ENCODE data around the gene DPP6.
A peak's percentile ranks its signal among the peaks of the same experiment; 100 is the strongest.

Gene DPP6

DNA sequence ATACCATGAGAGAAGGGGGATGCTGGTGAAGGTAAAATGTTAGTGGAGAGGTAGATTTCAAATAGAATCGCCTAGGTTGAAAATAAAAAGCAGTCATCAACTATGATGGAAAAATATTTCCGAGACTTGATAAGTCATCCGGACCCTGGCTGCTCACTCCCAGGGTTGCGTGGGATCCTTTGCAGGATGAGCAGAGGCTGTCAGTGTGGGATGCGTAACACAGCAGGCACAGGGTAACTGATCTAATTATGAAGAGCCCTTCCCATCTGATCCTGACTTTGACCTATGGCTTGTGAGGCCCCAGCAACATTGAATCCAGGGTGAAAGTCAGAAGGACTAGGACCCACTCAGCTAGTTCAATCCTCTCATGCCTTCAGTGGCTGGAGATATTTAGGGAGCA is 236.9 kb downstream of the DPP6 start:
- no peaks in the 10 kb centered on the region for H3K27me3 ChIP-seq (ENCODE audit: control insufficient read depth, insufficient read depth, low read length)

GRCh38 chr7:154296443-154296842 is 244.2 kb downstream of the DPP6 start:
- H3K4me3 ChIP-seq (ENCODE audit: low read depth, low read length): no peak overlapping the region

More for the DNA sequence above, 236.9 kb downstream of the DPP6 start:
- no peaks in the 10 kb centered on the region for H3K9me3 ChIP-seq (ENCODE audit: control insufficient read depth, insufficient read depth, low read length)
- no peaks in the 10 kb centered on the region for H3K36me3 ChIP-seq (ENCODE audit: control insufficient read depth, insufficient read depth, low read length)
- no peak overlapping the region for H3K4me3 ChIP-seq (ENCODE audit: low read depth, low read length)
- H3K4me1 ChIP-seq (ENCODE audit: control insufficient read depth, insufficient read depth, low read length): peaks cover 2% of the 10 kb centered on the region
- H3K9ac ChIP-seq (ENCODE audit: low read depth, low read length): no peak overlapping the region

DNA sequence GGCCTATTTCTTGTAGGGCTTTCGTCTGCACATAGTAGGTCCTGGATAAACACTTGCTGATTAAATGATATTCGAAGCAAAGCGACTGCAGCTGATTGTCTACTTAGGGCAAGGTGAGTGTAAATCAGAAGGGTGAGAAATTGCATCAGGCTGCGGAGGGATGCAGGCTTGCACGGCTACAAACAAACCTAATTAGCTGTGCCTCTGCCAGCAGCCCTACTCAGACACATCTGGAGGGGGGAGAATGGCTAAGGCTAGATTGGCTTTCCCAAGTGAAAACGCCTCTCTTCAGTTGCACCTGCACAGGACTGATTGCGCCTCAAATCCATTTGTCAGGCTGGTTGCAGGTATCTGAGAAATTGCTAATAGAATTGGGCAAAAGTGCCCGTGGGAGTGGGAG is 247.5 kb downstream of the DPP6 start:
- H3K4me1 ChIP-seq (ENCODE audit: control insufficient read depth, insufficient read depth, low read length): peaks cover 2% of the 10 kb centered on the region
- H3K36me3 ChIP-seq (ENCODE audit: control insufficient read depth, insufficient read depth, low read length): no peaks in the 10 kb centered on the region
- H3K9ac ChIP-seq (ENCODE audit: low read depth, low read length): no peak overlapping the region
- no peak overlapping the region for H3K4me3 ChIP-seq (ENCODE audit: low read depth, low read length)
- H3K27me3 ChIP-seq (ENCODE audit: control insufficient read depth, insufficient read depth, low read length): peaks cover 4% of the 10 kb centered on the region
- no peaks in the 10 kb centered on the region for H3K9me3 ChIP-seq (ENCODE audit: control insufficient read depth, insufficient read depth, low read length)

More at GRCh38 chr7:154296443-154296842, 244.2 kb downstream of the DPP6 start:
- Histone ChIP-seq H3K27me3 (ENCODE audit: control insufficient read depth, insufficient read depth, low read length) (no peaks in the 10 kb centered on the region), H3K9ac (ENCODE audit: low read depth, low read length) (no peak overlapping the region), H3K36me3 (ENCODE audit: control insufficient read depth, insufficient read depth, low read length) (no peaks in the 10 kb centered on the region), H3K9me3 (ENCODE audit: control insufficient read depth, insufficient read depth, low read length) (no peaks in the 10 kb centered on the region), H3K4me1 (ENCODE audit: control insufficient read depth, insufficient read depth, low read length) (peaks cover 2% of the 10 kb centered on the region)

GRCh38 chr7:154302380-154302779 is 250.2 kb downstream of the DPP6 start:
- Histone ChIP-seq H3K9me3 (ENCODE audit: control insufficient read depth, insufficient read depth, low read length) (no peaks in the 10 kb centered on the region), H3K27me3 (ENCODE audit: control insufficient read depth, insufficient read depth, low read length) (peaks cover 15% of the 10 kb centered on the region), H3K4me1 (ENCODE audit: control insufficient read depth, insufficient read depth, low read length) (peaks cover 6% of the 10 kb centered on the region), H3K9ac (ENCODE audit: low read depth, low read length) (no peak overlapping the region), H3K36me3 (ENCODE audit: control insufficient read depth, insufficient read depth, low read length) (no peaks in the 10 kb centered on the region), H3K4me3 (ENCODE audit: low read depth, low read length) (no peak overlapping the region)

GRCh38 chr7:154304231-154304630 is 252.0 kb downstream of the DPP6 start:
- H3K36me3 ChIP-seq (ENCODE audit: control insufficient read depth, insufficient read depth, low read length): no peaks in the 10 kb centered on the region
- H3K9me3 ChIP-seq (ENCODE audit: control insufficient read depth, insufficient read depth, low read length): no peaks in the 10 kb centered on the region
- H3K4me3 ChIP-seq (ENCODE audit: low read depth, low read length): peak overlapping the region; percentile 40
- peaks cover 12% of the 10 kb centered on the region for H3K4me1 ChIP-seq (ENCODE audit: control insufficient read depth, insufficient read depth, low read length)
- peaks cover 15% of the 10 kb centered on the region for H3K27me3 ChIP-seq (ENCODE audit: control insufficient read depth, insufficient read depth, low read length)
- H3K9ac ChIP-seq (ENCODE audit: low read depth, low read length): no peak overlapping the region

- Histone ChIP-seq H3K4me1 (ENCODE audit: control insufficient read depth, insufficient read depth, low read length) (peaks cover 12% of the 10 kb centered on the region), H3K36me3 (ENCODE audit: control insufficient read depth, insufficient read depth, low read length) (no peaks in the 10 kb centered on the region), H3K27me3 (ENCODE audit: control insufficient read depth, insufficient read depth, low read length) (peaks cover 15% of the 10 kb centered on the region), H3K4me3 (ENCODE audit: low read depth, low read length) (peak overlapping the region; percentile 55), H3K9ac (ENCODE audit: low read depth, low read length) (no peak overlapping the region), H3K9me3 (ENCODE audit: control insufficient read depth, insufficient read depth, low read length) (no peaks in the 10 kb centered on the region)
These were observed 252.8 kb downstream of the DPP6 start for GRCh38 chr7:154304740-154305700.

- Histone ChIP-seq H3K4me3 (ENCODE audit: low read depth, low read length) (peak overlapping the region; percentile 55), H3K9ac (ENCODE audit: low read depth, low read length) (peak overlapping the region; percentile 16), H3K9me3 (ENCODE audit: control insufficient read depth, insufficient read depth, low read length) (no peaks in the 10 kb centered on the region), H3K36me3 (ENCODE audit: control insufficient read depth, insufficient read depth, low read length) (no peaks in the 10 kb centered on the region), H3K4me1 (ENCODE audit: control insufficient read depth, insufficient read depth, low read length) (peaks cover 12% of the 10 kb centered on the region), H3K27me3 (ENCODE audit: control insufficient read depth, insufficient read depth, low read length) (peaks cover 15% of the 10 kb centered on the region)
These were observed 253.8 kb downstream of the DPP6 start for GRCh38 chr7:154306036-154306435.

DNA sequence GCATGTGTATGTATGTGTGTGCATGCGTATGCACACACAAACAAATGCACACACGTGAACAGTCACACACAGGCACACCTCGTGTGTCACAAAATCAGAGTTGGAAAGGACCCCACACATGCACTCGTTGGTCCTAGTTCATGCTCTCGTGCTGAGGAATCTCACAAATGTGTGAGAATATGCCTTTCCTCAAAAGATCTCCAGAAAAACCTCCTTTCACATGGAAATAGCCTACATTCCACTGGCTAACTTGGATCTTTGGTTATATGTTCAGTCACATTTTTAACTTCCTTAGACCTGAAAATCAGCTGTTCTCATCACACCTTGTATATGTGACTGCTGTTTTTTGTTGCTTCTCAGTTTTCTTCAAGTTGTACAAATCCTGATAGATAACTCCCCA is 256.7 kb downstream of the DPP6 start:
- Histone ChIP-seq H3K9me3 (ENCODE audit: control insufficient read depth, insufficient read depth, low read length) (no peaks in the 10 kb centered on the region), H3K9ac (ENCODE audit: low read depth, low read length) (no peak overlapping the region), H3K27me3 (ENCODE audit: control insufficient read depth, insufficient read depth, low read length) (peaks cover 15% of the 10 kb centered on the region), H3K36me3 (ENCODE audit: control insufficient read depth, insufficient read depth, low read length) (no peaks in the 10 kb centered on the region), H3K4me3 (ENCODE audit: low read depth, low read length) (no peak overlapping the region), H3K4me1 (ENCODE audit: control insufficient read depth, insufficient read depth, low read length) (peaks cover 12% of the 10 kb centered on the region)

DNA sequence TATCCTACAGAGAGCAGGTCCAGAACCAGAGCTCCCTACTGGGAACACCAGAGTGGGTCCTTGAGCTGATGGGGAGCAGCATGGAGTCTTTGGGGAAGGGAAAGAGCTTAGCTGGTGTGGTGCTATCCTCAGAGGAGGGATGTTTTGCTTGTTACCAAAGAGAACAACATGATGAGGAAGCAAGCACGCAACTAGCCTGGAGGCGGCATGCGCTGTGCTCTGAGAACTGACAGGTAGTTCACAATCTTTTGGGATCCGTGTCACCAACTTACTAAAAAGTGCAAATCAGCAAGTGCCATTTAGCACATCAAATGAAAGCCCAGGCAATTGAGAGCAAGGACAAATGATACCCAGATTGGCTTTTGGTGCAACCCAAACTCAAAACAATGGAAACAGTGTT is 257.9 kb downstream of the DPP6 start:
- no peak overlapping the region for H3K9ac ChIP-seq (ENCODE audit: low read depth, low read length)
- H3K4me3 ChIP-seq (ENCODE audit: low read depth, low read length): no peak overlapping the region
- no peaks in the 10 kb centered on the region for H3K9me3 ChIP-seq (ENCODE audit: control insufficient read depth, insufficient read depth, low read length)
- no peaks in the 10 kb centered on the region for H3K36me3 ChIP-seq (ENCODE audit: control insufficient read depth, insufficient read depth, low read length)
- peaks cover 11% of the 10 kb centered on the region for H3K27me3 ChIP-seq (ENCODE audit: control insufficient read depth, insufficient read depth, low read length)
- H3K4me1 ChIP-seq (ENCODE audit: control insufficient read depth, insufficient read depth, low read length): peaks cover 9% of the 10 kb centered on the region

GRCh38 chr7:154324196-154324595 is 272.0 kb downstream of the DPP6 start:
- Histone ChIP-seq H3K36me3 (ENCODE audit: control insufficient read depth, insufficient read depth, low read length) (no peaks in the 10 kb centered on the region), H3K4me3 (ENCODE audit: low read depth, low read length) (no peak overlapping the region), H3K4me1 (ENCODE audit: control insufficient read depth, insufficient read depth, low read length) (peaks cover 2% of the 10 kb centered on the region), H3K9me3 (ENCODE audit: control insufficient read depth, insufficient read depth, low read length) (no peaks in the 10 kb centered on the region), H3K9ac (ENCODE audit: low read depth, low read length) (no peak overlapping the region), H3K27me3 (ENCODE audit: control insufficient read depth, insufficient read depth, low read length) (no peaks in the 10 kb centered on the region)

DNA sequence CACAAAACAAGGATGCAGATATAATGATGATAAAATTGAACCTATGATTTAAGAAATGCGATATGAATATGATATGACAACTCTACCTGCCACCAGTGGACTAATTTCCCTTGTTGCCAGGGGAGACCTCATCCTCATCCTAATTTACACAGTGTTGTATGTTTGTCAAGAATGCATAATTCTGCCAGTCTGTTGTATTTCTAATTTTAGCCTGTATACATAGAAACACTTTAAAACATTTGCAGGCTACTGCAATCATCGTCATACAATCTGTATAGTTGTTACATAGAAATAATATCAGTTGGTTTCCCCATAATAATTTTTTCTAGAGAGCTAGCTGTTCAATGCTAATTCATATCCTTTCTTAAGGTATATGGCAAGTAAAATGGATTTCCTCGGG is 274.2 kb downstream of the DPP6 start:
- H3K27me3 ChIP-seq (ENCODE audit: control insufficient read depth, insufficient read depth, low read length): no peaks in the 10 kb centered on the region

DNA sequence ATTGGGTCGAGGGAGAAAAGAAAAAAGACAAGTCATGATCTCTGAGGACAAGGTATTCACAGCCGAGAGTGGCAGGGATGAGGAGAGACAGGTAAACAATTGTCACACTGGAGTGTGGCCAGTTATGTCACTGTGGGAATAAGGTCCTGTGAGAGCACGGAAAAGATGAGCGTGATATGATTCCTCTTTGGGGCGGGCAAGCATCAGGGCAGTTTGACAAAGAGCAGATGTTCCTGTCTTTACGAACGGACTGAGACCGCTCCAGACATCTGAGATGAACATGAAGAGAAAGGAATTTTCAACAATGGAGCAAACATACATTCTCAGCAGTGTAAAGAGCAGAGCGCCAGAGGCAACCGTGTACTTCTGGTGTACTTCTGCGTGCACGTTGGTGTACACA is 278.1 kb downstream of the DPP6 start:
- no peaks in the 10 kb centered on the region for H3K4me1 ChIP-seq (ENCODE audit: control insufficient read depth, insufficient read depth, low read length)
- H3K27me3 ChIP-seq (ENCODE audit: control insufficient read depth, insufficient read depth, low read length): no peaks in the 10 kb centered on the region
- H3K36me3 ChIP-seq (ENCODE audit: control insufficient read depth, insufficient read depth, low read length): no peaks in the 10 kb centered on the region
- no peak overlapping the region for H3K9ac ChIP-seq (ENCODE audit: low read depth, low read length)
- no peak overlapping the region for H3K4me3 ChIP-seq (ENCODE audit: low read depth, low read length)
- H3K9me3 ChIP-seq (ENCODE audit: control insufficient read depth, insufficient read depth, low read length): no peaks in the 10 kb centered on the region

More for the DNA sequence above, 274.2 kb downstream of the DPP6 start:
- no peaks in the 10 kb centered on the region for H3K9me3 ChIP-seq (ENCODE audit: control insufficient read depth, insufficient read depth, low read length)
- H3K4me1 ChIP-seq (ENCODE audit: control insufficient read depth, insufficient read depth, low read length): peaks cover 2% of the 10 kb centered on the region
- H3K36me3 ChIP-seq (ENCODE audit: control insufficient read depth, insufficient read depth, low read length): no peaks in the 10 kb centered on the region
- H3K4me3 ChIP-seq (ENCODE audit: low read depth, low read length): no peak overlapping the region
- no peak overlapping the region for H3K9ac ChIP-seq (ENCODE audit: low read depth, low read length)
